ENCODE measurements around the gene KRT6C.
"Not testable (repeated sequence)": the region's sequence is repeated elsewhere in the genome, so short reads cannot be mapped to it uniquely, and the experiment has no call there.

The KRT6C gene

GRCh38 chr12:52455821-52456220, 17.8 kb downstream of the KRT6C start:
- no peak for FAIRE-seq

GRCh38 chr12:52454411-52455201, 19.0 kb downstream of the KRT6C start:
- DNase-seq (ENCODE audit: low spot score), result no peak
- no peak for FAIRE-seq

More at GRCh38 chr12:52455821-52456220, 17.8 kb downstream of the KRT6C start:
- no peak for DNase-seq (ENCODE audit: low spot score)

- DNase-seq (ENCODE audit: low spot score) (no peak), FAIRE-seq (no peak)
These were observed 21.5 kb downstream of the KRT6C start, which contains the start of gene KRT6B for GRCh38 chr12:52452101-52452500. TSS of gene KRT6B (minus strand) at chr12:52452146. CDS start at chr12:52452078, 68 bp downstream.

GRCh38 chr12:52448228-52448627, 25.4 kb downstream of the KRT6C start:
- DNase-seq (ENCODE audit: low spot score), result no peak

GRCh38 chr12:52447196-52447595, 26.4 kb downstream of the KRT6C start:
- DNase-seq (ENCODE audit: low spot score); FAIRE-seq: not testable (repeated sequence)

More at GRCh38 chr12:52448228-52448627, 25.4 kb downstream of the KRT6C start:
- FAIRE-seq, result no peak

GRCh38 chr12:52446367-52447045, 27.1 kb downstream of the KRT6C start:
- DNase-seq (ENCODE audit: low spot score) (no peak), FAIRE-seq (no peak)

GRCh38 chr12:52445876-52446275, 27.7 kb downstream of the KRT6C start:
- FAIRE-seq (no peak), DNase-seq (ENCODE audit: low spot score) (no peak)

GRCh38 chr12:52444647-52445595, 28.7 kb downstream of the KRT6C start:
- no peak for FAIRE-seq
- DNase-seq (ENCODE audit: low spot score), result no peak

- DNase-seq (ENCODE audit: low spot score) (no peak), FAIRE-seq (no peak)
These were observed 29.6 kb downstream of the KRT6C start for GRCh38 chr12:52443966-52444365.

GRCh38 chr12:52442600-52443061, 31.0 kb downstream of the KRT6C start:
- peak; percentile 99 for DNase-seq (ENCODE audit: low spot score)
- peak; percentile 94 for FAIRE-seq

- FAIRE-seq, result peak; percentile 73
- no peak for DNase-seq (ENCODE audit: low spot score)
These were observed 32.2 kb downstream of the KRT6C start for GRCh38 chr12:52441320-52441911.

- FAIRE-seq (no peak), DNase-seq (ENCODE audit: low spot score) (peak; percentile 93)
These were observed 32.7 kb downstream of the KRT6C start for GRCh38 chr12:52440821-52441319.

- DNase-seq (ENCODE audit: low spot score), result peak; percentile 31
- FAIRE-seq, result no peak
These were observed 33.8 kb downstream of the KRT6C start for GRCh38 chr12:52439845-52440244.

GRCh38 chr12:52439420-52439819, 34.2 kb downstream of the KRT6C start:
- no peak for DNase-seq (ENCODE audit: low spot score)
- FAIRE-seq, result no peak

GRCh38 chr12:52438305-52439301, 35.0 kb downstream of the KRT6C start:
- DNase-seq (ENCODE audit: low spot score) (no peak), FAIRE-seq (no peak)

GRCh38 chr12:52437508-52437907, 36.1 kb downstream of the KRT6C start:
- FAIRE-seq (no peak), DNase-seq (ENCODE audit: low spot score) (no peak)

- FAIRE-seq (no peak), DNase-seq (ENCODE audit: low spot score) (no peak)
These were observed 36.7 kb downstream of the KRT6C start for GRCh38 chr12:52436828-52437474.

- peak; percentile 24 for DNase-seq (ENCODE audit: low spot score)
- no peak for FAIRE-seq
These were observed 37.4 kb downstream of the KRT6C start for GRCh38 chr12:52436000-52436827.

All from RCC 7860 (cell line).